ENCODE results near the gene PARL.

Gene PARL

GRCh38 chr3:183907911-183908331, 23.2 kb upstream of the PARL start:
- POLR2A ChIA-PET, result no interaction called here
- CTCF ChIA-PET, result interaction anchor here (0.6 kb wide), 1 partner anchor 561 kb away, joined by 3 read pairs; no protein-coding TSS in a partner anchor
- no peak for TF ChIP-seq BHLHE40 (IDR thresholded peaks at IDR 0.05; ENCODE audit: borderline replicate concordance)
- TF ChIP-seq ELF4 (IDR thresholded peaks at IDR 0.05), result no peak
- no peak for TF ChIP-seq TARDBP (IDR thresholded peaks at IDR 0.05)
- no peak for TF ChIP-seq FOXM1 (IDR thresholded peaks at IDR 0.05; ENCODE audit: borderline replicate concordance)
- no peak for TF ChIP-seq LEF1 (IDR thresholded peaks at IDR 0.05; ENCODE audit: borderline replicate concordance)
- no peak for TF ChIP-seq L3MBTL2 (conservative IDR thresholded peaks at IDR 0.05)
- no peak for TF ChIP-seq SP1 (IDR thresholded peaks at IDR 0.05)
- no peak for TF ChIP-seq FOXK2 (IDR thresholded peaks at IDR 0.05)
- no peak for TF ChIP-seq ARNT (IDR thresholded peaks at IDR 0.05)
- no peak for TF ChIP-seq HDGF (IDR thresholded peaks at IDR 0.05; ENCODE audit: borderline replicate concordance)
- no peak for TF ChIP-seq PKNOX1 (IDR thresholded peaks at IDR 0.05)
- TF ChIP-seq ZNF384 (IDR thresholded peaks at IDR 0.05), result no peak
- TF ChIP-seq CTBP1 (IDR thresholded peaks at IDR 0.05; ENCODE audit: borderline replicate concordance), result no peak
- TF ChIP-seq SUZ12 (IDR thresholded peaks at IDR 0.05), result no peak
- no peak for TF ChIP-seq NFRKB (IDR thresholded peaks at IDR 0.05)
- DNase-seq (ENCODE audit: extremely low spot score), result no peak

- ChIA-PET CTCF (interaction anchor here (0.6 kb wide), 1 partner anchor 562 kb away, joined by 3 read pairs; no protein-coding TSS in a partner anchor), POLR2A (no interaction called here)
- TF ChIP-seq CTBP1 (IDR thresholded peaks at IDR 0.05; ENCODE audit: borderline replicate concordance), result no peak
- TF ChIP-seq FOXM1 (IDR thresholded peaks at IDR 0.05; ENCODE audit: borderline replicate concordance), result no peak
- DNase-seq (ENCODE audit: extremely low spot score), result no peak
These were observed 22.5 kb upstream of the PARL start for GRCh38 chr3:183907176-183907575.

- TF ChIP-seq FOXK2 (IDR thresholded peaks at IDR 0.05), result no peak
- no peak for TF ChIP-seq FOXA1 (IDR thresholded peaks at IDR 0.05)
- TF ChIP-seq FOXM1 (IDR thresholded peaks at IDR 0.05; ENCODE audit: borderline replicate concordance), result no peak
- no peak for TF ChIP-seq L3MBTL2 (conservative IDR thresholded peaks at IDR 0.05)
- TF ChIP-seq ELF4 (IDR thresholded peaks at IDR 0.05), result no peak
- TF ChIP-seq CTBP1 (IDR thresholded peaks at IDR 0.05; ENCODE audit: borderline replicate concordance), result no peak
- TF ChIP-seq SP1 (IDR thresholded peaks at IDR 0.05), result no peak
- no peak for TF ChIP-seq ARNT (IDR thresholded peaks at IDR 0.05)
- no peak for TF ChIP-seq SUZ12 (IDR thresholded peaks at IDR 0.05)
- no peak for TF ChIP-seq ZNF384 (IDR thresholded peaks at IDR 0.05)
- TF ChIP-seq BHLHE40 (IDR thresholded peaks at IDR 0.05; ENCODE audit: borderline replicate concordance), result no peak
- no peak for TF ChIP-seq LEF1 (IDR thresholded peaks at IDR 0.05; ENCODE audit: borderline replicate concordance)
- no peak for TF ChIP-seq TARDBP (IDR thresholded peaks at IDR 0.05)
- TF ChIP-seq HDGF (IDR thresholded peaks at IDR 0.05; ENCODE audit: borderline replicate concordance), result no peak
- CTCF ChIA-PET, result no interaction called here
- POLR2A ChIA-PET, result no interaction called here
- DNase-seq (ENCODE audit: extremely low spot score), result no peak
These were observed 21.7 kb upstream of the PARL start for GRCh38 chr3:183906234-183906921.

GRCh38 chr3:183904833-183905780, 20.4 kb upstream of the PARL start:
- no peak for TF ChIP-seq SUZ12 (IDR thresholded peaks at IDR 0.05)
- DNase-seq (ENCODE audit: extremely low spot score), result no peak
- ChIA-PET POLR2A (interaction anchor here (1.0 kb wide), 1 partner anchor 113 kb away, joined by 3 read pairs; the partner anchor contains the start of gene ABCC5), CTCF (interaction anchor here (0.8 to 1.0 kb wide), 3 partner anchors 9 to 73 kb away, joined by 3 to 7 read pairs (median 3); partner anchors contain the start of gene PARL)

GRCh38 chr3:183898028-183898431, 13.3 kb upstream of the PARL start:
- CTCF ChIA-PET, result interaction anchor here (0.6 kb wide), 1 partner anchor 722 kb away, joined by 3 read pairs; no protein-coding TSS in a partner anchor
- no peak for DNase-seq (ENCODE audit: extremely low spot score)
- TF ChIP-seq ELF4 (IDR thresholded peaks at IDR 0.05), result no peak
- TF ChIP-seq ARNT (IDR thresholded peaks at IDR 0.05), result no peak
- TF ChIP-seq SP1 (IDR thresholded peaks at IDR 0.05), result no peak
- no peak for TF ChIP-seq L3MBTL2 (conservative IDR thresholded peaks at IDR 0.05)
- no peak for TF ChIP-seq HDGF (IDR thresholded peaks at IDR 0.05; ENCODE audit: borderline replicate concordance)
- no peak for TF ChIP-seq FOXK2 (IDR thresholded peaks at IDR 0.05)
- POLR2A ChIA-PET, result interaction anchor here (0.7 to 1.0 kb wide), 2 partner anchors 14 to 236 kb away, joined by 3 read pairs; partner anchors contain the start of gene PARL

- POLR2A ChIA-PET, result interaction anchor here (0.6 to 1.0 kb wide), 3 partner anchors 13 to 251 kb away, joined by 3 to 4 read pairs (median 3); partner anchors contain the start of gene PARL
- CTCF ChIA-PET, result no interaction called here
- TF ChIP-seq ELF4 (IDR thresholded peaks at IDR 0.05) (no peak), FOXA1 (IDR thresholded peaks at IDR 0.05) (no peak), BHLHE40 (IDR thresholded peaks at IDR 0.05; ENCODE audit: borderline replicate concordance) (no peak)
- DNase-seq (ENCODE audit: extremely low spot score), result no peak
These were observed 12.9 kb upstream of the PARL start for GRCh38 chr3:183897606-183898005.

- DNase-seq (ENCODE audit: extremely low spot score), result no peak
These were observed 11.9 kb upstream of the PARL start for GRCh38 chr3:183896610-183897009.

More at GRCh38 chr3:183896610-183897009, 11.9 kb upstream of the PARL start:
- ChIA-PET POLR2A (no interaction called here), CTCF (interaction anchor here (1.3 to 1.5 kb wide), 3 partner anchors 8 to 119 kb away, joined by 3 to 9 read pairs (median 7); partner anchors contain the start of gene PARL)
- TF ChIP-seq FOXM1 (IDR thresholded peaks at IDR 0.05; ENCODE audit: borderline replicate concordance) (no peak), BHLHE40 (IDR thresholded peaks at IDR 0.05; ENCODE audit: borderline replicate concordance) (no peak), LEF1 (IDR thresholded peaks at IDR 0.05; ENCODE audit: borderline replicate concordance) (no peak), TARDBP (IDR thresholded peaks at IDR 0.05) (no peak)

All from HEK293T (cell line).